ENCODE data around the gene LPCAT4. TPM values are rescaled to one million over a fixed set of nuclear protein-coding genes. Genes with fewer than 3 reads are reported as not detected.
"Not testable (repeated sequence)": the region's sequence is repeated elsewhere in the genome, so short reads cannot be mapped to it uniquely, and the experiment has no call there.

Gene LPCAT4
- total RNA-seq = 83.9 and 91.4 TPM in 2 replicates

- intact Hi-C loops (cut with micrococcal nuclease) = loop anchor here (1.0 to 5.0 kb wide), 5 partner anchors 24 to 1180 kb away; partner anchors contain the start of genes DPH6, EMC7, NOP10 and NUTM1
Observed at GRCh38 chr15:34367101-34368081, at the start of gene LPCAT4. LPCAT4 (minus strand) TSS chr15:34367196; CDS start chr15:34367100, 96 bp downstream.

DNA sequence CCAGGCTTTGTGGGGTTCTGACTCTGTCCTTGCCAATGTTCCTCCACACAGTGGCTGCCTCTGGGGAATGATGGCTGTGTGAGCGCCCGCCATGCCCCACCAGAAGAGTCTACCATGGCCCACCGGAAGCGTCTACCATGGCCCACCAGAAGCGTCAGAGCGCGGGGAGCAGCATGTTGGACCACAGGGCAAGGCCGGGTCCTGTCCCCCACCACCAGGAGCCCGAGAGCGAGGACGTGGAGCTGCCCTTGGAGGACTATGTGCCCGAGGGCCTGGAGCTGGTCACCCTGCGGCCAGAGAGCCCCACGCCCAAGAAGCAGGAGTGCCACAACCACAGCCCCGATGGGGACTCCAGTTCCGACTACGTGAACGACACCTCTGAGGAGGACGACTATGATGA, 42.5 kb upstream of the LPCAT4 start:
- intact Hi-C loops (cut with micrococcal nuclease) = not testable (repeated sequence)

DNA sequence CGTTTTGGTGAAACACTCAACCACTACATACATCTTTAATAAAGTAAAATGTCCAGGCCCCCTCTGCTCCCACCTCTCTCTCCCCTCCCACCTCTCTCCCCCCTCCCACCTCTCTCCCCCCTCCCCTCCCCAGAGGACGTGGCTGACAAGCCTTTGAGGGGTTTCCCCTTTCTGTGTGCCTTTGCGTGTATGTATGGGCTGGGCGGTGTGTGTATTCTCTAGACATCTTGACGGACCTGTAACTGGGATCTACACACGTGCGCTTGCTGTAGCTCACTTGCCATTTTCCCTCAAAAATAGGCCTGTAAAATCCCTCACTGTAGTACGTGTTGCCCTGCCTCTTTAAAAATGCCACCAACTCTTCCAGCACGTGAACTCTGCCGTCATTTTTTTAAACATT, 42.0 kb upstream of the LPCAT4 start:
- intact Hi-C loops (cut with micrococcal nuclease) = not testable (repeated sequence)

DNA sequence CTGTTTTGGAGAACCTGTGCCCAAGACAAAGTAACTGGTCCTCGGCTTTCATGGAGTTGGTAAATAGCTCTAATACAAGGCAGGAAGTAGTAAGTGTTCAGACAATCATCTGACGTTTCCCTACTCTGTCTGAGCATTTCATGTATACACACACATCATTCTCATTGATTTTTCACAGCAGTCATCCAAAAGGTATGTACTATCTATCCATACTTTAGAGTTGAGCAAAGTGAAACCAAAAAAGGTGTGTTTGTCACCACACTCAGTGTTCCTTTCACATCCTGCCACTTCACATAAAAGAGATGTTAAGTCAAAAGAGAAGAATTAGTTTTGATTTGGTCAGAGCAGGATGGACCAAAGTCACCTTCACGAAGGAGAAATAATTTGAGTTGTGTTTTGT, 36.9 kb upstream of the LPCAT4 start:
- intact Hi-C loops (cut with micrococcal nuclease) = not testable (repeated sequence)

- intact Hi-C loops (cut with micrococcal nuclease) = not testable (repeated sequence)
Observed at GRCh38 chr15:34403160-34403598, 36.2 kb upstream of the LPCAT4 start.

DNA sequence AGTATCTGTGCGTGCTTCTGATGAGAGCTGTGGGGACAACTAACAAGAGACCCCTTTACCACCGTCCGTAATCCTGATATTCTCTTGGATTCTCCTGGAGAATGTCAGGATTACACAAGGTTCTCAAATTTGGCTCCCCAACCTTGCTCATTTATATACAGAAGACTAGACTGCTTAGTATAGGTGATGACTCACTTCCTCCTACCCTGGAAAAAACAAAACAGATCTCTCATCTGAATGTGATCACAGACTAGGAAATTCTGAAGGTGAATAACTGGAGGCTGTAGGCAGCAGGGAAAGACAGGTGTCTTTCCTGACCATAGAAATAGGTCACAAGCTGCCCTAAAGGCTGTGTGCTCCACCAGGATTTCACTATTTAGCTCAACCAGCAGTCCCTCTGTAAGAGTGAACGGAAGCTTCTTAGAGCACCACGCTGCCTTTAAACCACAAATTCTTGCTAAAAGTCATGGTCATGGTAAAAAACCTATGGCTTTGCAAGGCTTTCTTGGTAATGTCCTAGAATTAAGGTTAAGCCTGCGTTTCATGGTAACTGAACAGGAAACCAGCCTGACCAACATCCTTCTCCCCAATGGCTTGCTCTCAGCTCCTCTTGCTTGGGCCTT, 30.8 kb upstream of the LPCAT4 start:
- intact Hi-C loops (cut with micrococcal nuclease) = not testable (repeated sequence)

DNA sequence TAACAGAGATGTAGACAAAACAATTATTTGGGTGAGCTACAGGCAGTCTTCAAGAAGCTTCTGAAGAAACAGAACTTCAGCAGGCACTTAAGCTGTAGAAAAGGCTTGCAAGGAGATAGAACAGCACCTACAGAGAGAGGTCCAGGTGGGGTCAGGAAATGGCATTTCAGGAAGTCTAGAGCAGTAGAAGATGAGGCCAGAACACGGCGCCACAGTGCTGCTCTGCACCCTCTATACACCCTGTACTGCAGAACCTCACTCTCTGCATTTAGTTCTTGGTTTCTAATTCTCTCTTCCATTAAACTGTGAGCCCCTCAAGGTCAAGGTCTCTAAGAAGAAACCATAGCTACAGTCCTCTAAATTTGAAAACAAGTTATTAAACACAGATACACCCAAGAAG, 26.0 kb upstream of the LPCAT4 start:
- intact Hi-C loops (cut with micrococcal nuclease) = not testable (repeated sequence)

GRCh38 chr15:34389594-34390086, 22.6 kb upstream of the LPCAT4 start:
- intact Hi-C loops (cut with micrococcal nuclease) = not testable (repeated sequence)

DNA sequence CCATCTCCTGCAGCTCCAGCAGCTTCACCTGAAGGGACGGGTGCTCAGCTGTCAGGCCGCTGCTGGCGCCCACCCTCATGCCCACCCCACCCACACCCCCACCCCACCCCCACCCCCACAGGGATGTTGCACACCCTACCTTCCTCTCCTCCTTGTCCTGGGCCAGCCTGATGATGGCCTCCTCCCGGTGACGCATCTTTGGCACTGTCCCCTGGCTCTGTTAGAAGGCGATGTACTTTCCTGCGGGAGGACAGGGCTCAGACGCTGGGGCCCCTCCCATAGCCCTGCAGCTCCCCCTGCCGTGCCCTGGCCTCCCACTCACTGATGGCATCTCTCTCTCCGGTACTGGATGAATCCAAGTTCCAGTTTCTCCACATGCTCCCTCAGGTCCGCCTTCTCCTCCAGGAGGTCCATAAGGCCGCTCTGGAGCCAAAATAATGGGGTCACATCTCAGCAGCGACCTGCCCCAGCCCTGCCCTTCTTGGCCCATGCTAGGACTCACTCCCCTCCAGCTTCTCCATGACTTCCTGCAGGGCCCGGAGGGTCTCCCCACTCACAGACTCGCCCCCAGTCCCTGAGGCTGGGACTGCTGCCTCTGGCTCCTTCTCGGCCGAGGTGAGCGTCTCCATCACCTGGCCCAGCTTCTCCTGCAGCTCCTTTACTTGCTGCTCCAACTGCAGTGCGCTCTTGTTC, 15.0 kb upstream of the LPCAT4 start:
- intact Hi-C loops (cut with micrococcal nuclease) = not testable (repeated sequence)

DNA sequence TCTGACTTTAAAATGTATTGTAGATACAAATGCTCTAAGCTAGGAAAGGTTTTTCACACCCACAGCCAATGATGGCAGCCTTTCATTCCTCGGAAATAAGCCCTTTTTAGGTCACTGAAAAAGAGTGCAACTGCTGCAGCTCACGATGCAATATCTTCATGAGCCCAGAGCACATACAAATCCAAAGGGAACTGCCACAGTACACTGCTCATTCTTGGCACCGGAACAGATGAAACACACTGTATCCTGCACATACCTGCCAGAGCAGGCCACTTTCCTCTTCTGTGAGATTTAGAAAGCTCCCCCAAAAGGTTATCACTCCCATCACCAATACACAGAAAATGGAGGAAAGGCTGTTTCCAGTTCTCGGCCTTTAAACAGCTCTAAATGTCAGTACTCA, 13.5 kb upstream of the LPCAT4 start:
- intact Hi-C loops (cut with micrococcal nuclease) = not testable (repeated sequence)

DNA sequence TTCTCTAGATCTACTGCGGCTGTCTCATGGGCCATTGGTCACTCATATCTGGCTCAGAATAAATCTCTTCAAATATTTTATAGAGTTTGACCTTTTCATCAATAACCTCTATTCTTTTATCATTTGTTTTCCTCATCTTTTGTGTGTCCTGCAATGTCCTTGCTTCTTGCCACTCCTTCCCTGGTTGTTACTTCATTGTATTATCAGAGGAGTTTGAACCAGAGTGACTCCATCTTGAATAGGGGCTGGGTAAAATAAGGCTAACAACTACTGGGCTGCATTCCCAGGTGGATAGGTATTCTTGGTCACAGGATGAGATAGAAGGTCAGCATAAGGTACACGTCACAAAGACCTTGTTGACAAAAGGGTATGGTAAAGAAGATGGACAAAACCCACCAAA, 9.9 kb upstream of the LPCAT4 start:
- intact Hi-C loops (cut with micrococcal nuclease) = no loop called here

- intact Hi-C loops (cut with micrococcal nuclease) = not testable (repeated sequence)
Observed at GRCh38 chr15:34375541-34375940, 8.5 kb upstream of the LPCAT4 start.

DNA sequence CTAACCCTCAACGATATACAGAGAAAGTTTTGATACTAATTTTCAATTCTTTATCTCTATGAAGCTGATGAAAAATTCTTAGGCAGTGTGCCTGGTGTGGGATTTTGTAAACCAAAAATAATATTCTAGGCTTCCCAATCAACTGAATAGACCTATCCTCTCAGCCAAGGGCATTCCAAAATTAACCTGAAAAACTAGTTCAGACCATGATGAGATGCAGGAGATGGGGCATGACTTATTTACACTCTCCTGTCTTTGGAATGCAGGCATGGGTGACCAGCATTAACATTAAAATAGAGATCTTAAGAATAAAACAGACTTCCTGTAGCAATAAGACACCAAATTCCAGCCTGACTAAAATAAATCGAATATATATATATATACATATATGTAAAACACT, 7.8 kb upstream of the LPCAT4 start:
- intact Hi-C loops (cut with micrococcal nuclease) = no loop called here

DNA sequence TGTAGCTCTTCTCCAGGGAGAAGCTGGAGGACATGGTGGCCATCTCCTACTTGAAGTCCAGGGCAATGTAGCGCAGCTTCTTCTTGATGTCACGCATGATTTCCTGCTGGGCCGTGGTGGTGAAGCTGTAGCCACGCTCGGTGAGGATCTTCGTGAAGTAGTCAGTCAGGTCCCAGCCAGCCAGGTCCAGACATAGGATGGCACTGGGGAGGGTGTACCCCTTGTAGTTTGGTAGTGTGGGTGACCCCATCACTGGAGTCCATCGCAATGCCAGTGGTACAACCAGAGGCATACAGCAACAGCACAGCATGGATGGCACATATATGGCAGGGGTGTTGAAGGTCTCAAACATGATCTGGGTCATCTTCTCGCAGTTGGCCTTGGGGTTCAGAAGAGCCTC, 7.0 kb upstream of the LPCAT4 start:
- intact Hi-C loops (cut with micrococcal nuclease) = no loop called here

GRCh38 chr15:34370643-34371042, 3.6 kb upstream of the LPCAT4 start:
- intact Hi-C loops (cut with micrococcal nuclease) = no loop called here

DNA sequence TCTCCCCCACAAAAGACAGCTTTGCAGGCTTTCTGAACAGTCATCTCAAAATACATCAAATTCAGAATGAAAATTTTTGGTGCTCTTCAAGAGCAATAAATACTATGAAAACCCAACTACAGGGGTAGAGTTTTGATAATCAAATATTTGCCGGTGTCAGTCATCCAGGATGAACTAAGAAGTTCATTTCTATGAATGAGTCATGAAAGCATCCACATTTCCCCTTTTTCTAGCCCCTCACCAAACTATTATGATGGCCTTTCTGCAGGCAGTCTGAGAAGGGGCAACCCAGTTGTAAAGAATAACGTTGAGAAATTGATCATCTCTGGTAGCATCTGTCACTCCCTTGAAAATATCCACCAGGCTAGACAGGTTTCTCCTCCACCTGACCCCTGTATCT, 3.1 kb upstream of the LPCAT4 start:
- intact Hi-C loops (cut with micrococcal nuclease) = no loop called here

DNA sequence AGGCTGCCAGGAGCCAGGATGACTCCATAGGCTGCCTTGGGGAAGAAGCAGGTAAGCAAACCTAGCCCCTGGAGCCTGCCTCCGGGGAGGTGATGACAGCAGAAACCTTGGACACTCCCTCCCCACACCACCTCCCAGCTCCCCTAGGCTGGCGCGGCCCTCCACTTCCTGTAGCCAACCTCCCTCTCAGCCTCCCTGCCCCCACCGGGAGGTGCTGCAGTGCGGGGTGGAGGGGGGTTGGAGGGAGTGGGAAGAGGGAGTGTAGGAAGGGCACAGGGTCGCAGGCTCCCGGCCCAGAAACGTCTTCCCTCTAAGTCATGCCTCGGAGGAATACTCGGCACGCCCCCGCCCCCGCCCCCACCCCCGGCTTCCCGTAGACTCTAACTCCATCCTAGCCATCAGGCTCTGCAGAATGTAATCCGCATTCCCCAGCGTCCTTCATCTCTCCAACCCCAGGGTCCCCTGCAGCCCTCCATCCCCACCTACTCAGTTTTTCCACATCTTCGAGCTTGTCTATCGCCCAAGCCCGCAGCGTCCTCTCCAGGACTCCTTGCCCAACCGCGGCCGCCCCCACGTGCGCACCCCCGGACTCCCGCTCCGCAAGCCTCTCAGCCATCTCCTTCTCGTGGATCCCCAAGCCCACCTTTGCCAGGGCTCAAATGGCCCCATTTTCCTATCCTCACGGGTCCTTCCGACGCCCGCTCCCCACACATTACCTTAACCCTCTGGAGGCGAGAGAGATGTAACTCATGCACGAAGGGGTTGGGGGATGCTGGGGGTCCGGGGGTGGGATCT, 528 bp downstream of the LPCAT4 start:
- intact Hi-C loops (cut with micrococcal nuclease) = loop anchor here (1.0 to 5.0 kb wide), 5 partner anchors 23 to 1181 kb away; partner anchors contain the start of genes DPH6, EMC7, NOP10 and NUTM1

GRCh38 chr15:34365836-34366235, 1.2 kb downstream of the LPCAT4 start:
- intact Hi-C loops (cut with micrococcal nuclease) = loop anchor here (5.0 kb wide), 1 partner anchor 1181 kb away; the partner anchor contains the start of gene DPH6

DNA sequence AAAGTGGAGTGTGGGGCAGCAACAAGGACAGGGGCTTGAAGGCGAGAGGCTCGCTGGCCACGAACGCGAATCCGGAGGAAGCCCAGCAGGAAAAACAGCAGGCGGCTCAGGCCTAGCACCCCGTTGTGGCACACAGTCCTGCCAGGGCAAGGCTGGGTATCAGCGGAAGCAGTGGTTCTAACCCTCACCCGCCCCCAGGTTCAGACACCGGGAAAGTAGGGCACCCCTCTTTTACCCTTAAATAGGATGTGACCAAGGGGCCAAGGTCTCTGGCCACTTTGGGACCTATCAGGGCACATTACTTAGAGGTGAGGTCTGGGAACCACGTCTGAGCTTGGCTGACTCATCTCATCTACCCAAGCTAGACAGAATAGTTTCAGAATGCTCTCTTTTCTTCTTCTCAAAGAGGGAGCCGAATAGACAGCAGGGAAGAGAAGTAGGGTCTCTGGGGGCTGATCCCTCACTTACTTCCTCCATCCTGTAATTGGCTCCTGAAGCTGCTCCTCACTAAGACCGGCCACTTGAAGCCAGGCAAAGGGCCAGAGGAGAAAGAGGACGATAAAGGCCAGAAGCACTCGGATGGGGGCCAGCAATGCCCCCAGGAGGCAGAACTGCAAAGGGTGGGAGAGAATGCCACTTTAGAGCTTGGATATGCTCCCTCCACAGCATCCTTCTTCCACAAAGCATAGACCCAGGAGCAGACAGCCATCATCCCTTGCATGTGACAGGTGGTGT, 1.7 kb downstream of the LPCAT4 start:
- intact Hi-C loops (cut with micrococcal nuclease) = loop anchor here (5.0 kb wide), 1 partner anchor 1182 kb away; the partner anchor contains the start of gene DPH6

DNA sequence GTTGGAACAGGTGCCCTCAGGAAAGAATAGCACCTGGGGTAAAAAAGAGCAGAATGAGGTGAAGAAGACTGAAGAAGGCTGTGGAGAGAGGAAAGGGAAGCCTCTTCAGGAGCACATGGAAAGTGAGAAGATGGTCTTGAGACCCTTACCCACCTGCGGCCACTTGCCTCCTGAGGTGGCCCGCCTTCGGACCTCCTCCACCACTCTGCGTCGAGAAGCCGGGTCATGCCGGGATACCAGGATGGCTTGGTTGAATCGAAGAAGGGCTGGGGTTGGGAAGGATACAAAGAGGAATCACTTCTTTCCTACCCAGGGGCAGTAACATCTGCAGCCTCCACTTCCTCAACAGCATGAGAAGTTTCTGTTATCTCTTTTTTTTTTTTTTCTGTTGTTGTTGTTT, 3.0 kb downstream of the LPCAT4 start:
- intact Hi-C loops (cut with micrococcal nuclease) = no loop called here

Data from T-helper 2 cell treated with Interferon-gamma antibody and Interleukin-4, amounts not matched to agents 100 ng/mL and 5 ng/mL, for 36 hours (primary cell).